Measurements from ENCODE around the gene PXDN. TPM values are rescaled to one million over a fixed set of nuclear protein-coding genes. Genes with fewer than 3 reads are reported as not detected.

The PXDN gene
- total RNA-seq, 1 experiment from 2014 or later, result 146 TPM

- TF ChIP-seq USF2 (CRISPR knock-in tag; IDR thresholded peaks at IDR 0.05) (no peak), ETV6 (CRISPR knock-in tag; IDR thresholded peaks at IDR 0.05) (peak; percentile 88; the same call in 1 of the 2 replicates), USF1 (CRISPR knock-in tag; IDR thresholded peaks at IDR 0.05) (no peak), ZNF232 (CRISPR knock-in tag; IDR thresholded peaks at IDR 0.05) (no peak), ZNF423 (CRISPR knock-in tag; IDR thresholded peaks at IDR 0.05) (peak; percentile 77), STAT6 (CRISPR knock-in tag; conservative IDR thresholded peaks at IDR 0.05; ENCODE audit: low read depth) (no peak), RELA (CRISPR knock-in tag; IDR thresholded peaks at IDR 0.05; ENCODE audit: borderline replicate concordance) (no peak), AFF4 (CRISPR knock-in tag; IDR thresholded peaks at IDR 0.05; ENCODE audit: borderline replicate concordance) (0 out of 2 replicates have a peak, but pooled peaks have one; percentile 14), ZSCAN18 (CRISPR knock-in tag; IDR thresholded peaks at IDR 0.05) (no peak), TEAD1 (CRISPR knock-in tag; IDR thresholded peaks at IDR 0.05) (no peak), NFYB (CRISPR knock-in tag; conservative IDR thresholded peaks at IDR 0.05; ENCODE audit: low read depth) (no peak), PRDM15 (CRISPR knock-in tag; IDR thresholded peaks at IDR 0.05) (no peak), SMAD3 (CRISPR knock-in tag; IDR thresholded peaks at IDR 0.05; ENCODE audit: borderline replicate concordance) (no peak), ZNF263 (CRISPR knock-in tag; IDR thresholded peaks at IDR 0.05; ENCODE audit: low read depth) (no peak), AR (CRISPR knock-in tag; IDR thresholded peaks at IDR 0.05) (no peak), ATF2 (CRISPR knock-in tag; IDR thresholded peaks at IDR 0.05; ENCODE audit: borderline replicate concordance, low read depth) (no peak)
Observed at GRCh38 chr2:1591978-1592907, 152.1 kb downstream of the PXDN start (continued).
